ENCODE data around the gene DNAJC5. TPM values are rescaled to one million over a fixed set of nuclear protein-coding genes. Genes with fewer than 3 reads are reported as not detected.
"Not testable (repeated sequence)": the region's sequence is repeated elsewhere in the genome, so short reads cannot be mapped to it uniquely, and the experiment has no call there.

The DNAJC5 gene
- total RNA-seq: 47.3 TPM
- long read RNA-seq, full-length matches to known transcripts: 11 of 130 reads
- long read RNA-seq, partial matches to known transcripts: 22 of 130 reads
- long read RNA-seq, other reads (novel, unspliced or antisense): 97 of 130 reads

- DNase-seq: peak; percentile 98
- peak; percentile 95 for ATAC-seq
- intact Hi-C loops (cut with micrococcal nuclease): no loop called here
Observed at GRCh38 chr20:63894358-63895201, at the start of gene DNAJC5. TSS of gene DNAJC5 (plus strand) at chr20:63895126. CDS start at chr20:63928346, 33,220 bp downstream.

- peak; percentile 85 for DNase-seq
- peak; percentile 90 for ATAC-seq
- intact Hi-C loops (cut with micrococcal nuclease): no loop called here
Observed at GRCh38 chr20:63846128-63846771, 48.7 kb upstream of the DNAJC5 start.

GRCh38 chr20:63846888-63847236 is 48.1 kb upstream of the DNAJC5 start:
- ATAC-seq (no peak), DNase-seq (no peak)
- intact Hi-C loops (cut with micrococcal nuclease): no loop called here

- DNase-seq (peak; percentile 53), ATAC-seq (peak; percentile 21)
- intact Hi-C loops (cut with micrococcal nuclease): no loop called here
Observed at GRCh38 chr20:63847237-63848002, 47.5 kb upstream of the DNAJC5 start.

GRCh38 chr20:63848003-63848911 is 46.7 kb upstream of the DNAJC5 start:
- ATAC-seq: peak; percentile 9
- intact Hi-C loops (cut with micrococcal nuclease): no loop called here
- peak; percentile 49 for DNase-seq

- intact Hi-C loops (cut with micrococcal nuclease): no loop called here
- DNase-seq (no peak), ATAC-seq (no peak)
Observed at GRCh38 chr20:63850689-63851547, 44.0 kb upstream of the DNAJC5 start.

- DNase-seq; ATAC-seq; intact Hi-C loops (cut with micrococcal nuclease): not testable (repeated sequence)
Observed at GRCh38 chr20:63851548-63851943, 43.4 kb upstream of the DNAJC5 start.

- DNase-seq; ATAC-seq; intact Hi-C loops (cut with micrococcal nuclease): not testable (repeated sequence)
Observed at GRCh38 chr20:63853733-63854068, 41.2 kb upstream of the DNAJC5 start.

- DNase-seq: peak; percentile 61
Observed at GRCh38 chr20:63854069-63854765, 40.7 kb upstream of the DNAJC5 start.

GRCh38 chr20:63854766-63855362 is 40.1 kb upstream of the DNAJC5 start:
- intact Hi-C loops (cut with micrococcal nuclease): no loop called here
- DNase-seq (peak; percentile 80), ATAC-seq (peak; percentile 61)

More at GRCh38 chr20:63854069-63854765, 40.7 kb upstream of the DNAJC5 start:
- intact Hi-C loops (cut with micrococcal nuclease): no loop called here
- ATAC-seq: peak; percentile 46

GRCh38 chr20:63855363-63856097 is 39.4 kb upstream of the DNAJC5 start:
- intact Hi-C loops (cut with micrococcal nuclease): no loop called here
- DNase-seq: no peak
- peak; percentile 4 for ATAC-seq

GRCh38 chr20:63856098-63856511 is 38.8 kb upstream of the DNAJC5 start:
- DNase-seq (no peak), ATAC-seq (no peak)
- intact Hi-C loops (cut with micrococcal nuclease): no loop called here

- intact Hi-C loops (cut with micrococcal nuclease): no loop called here
- DNase-seq (peak; percentile 62), ATAC-seq (peak; percentile 35)
Observed at GRCh38 chr20:63857764-63858392, 37.0 kb upstream of the DNAJC5 start.

GRCh38 chr20:63858393-63859165 is 36.3 kb upstream of the DNAJC5 start:
- DNase-seq (peak; percentile 68), ATAC-seq (peak; percentile 48)
- intact Hi-C loops (cut with micrococcal nuclease): no loop called here

GRCh38 chr20:63859166-63859699 is 35.7 kb upstream of the DNAJC5 start:
- ATAC-seq: no peak
- DNase-seq: no peak
- intact Hi-C loops (cut with micrococcal nuclease): no loop called here
